GM12891 (cell line): ENCODE measurements around the gene MAML2.

Experiments
- DNase-seq: peaks from one replicate; pipeline ENCODE4 v3.0.0; 2011; ENCODE audit warnings: low spot score; ENCODE audit not compliant: insufficient read length
- FAIRE-seq: peaks from 2 replicates; lab custom pipeline; 2011; peaks lifted over from hg19 to GRCh38; lab: Jason Lieb, UNC
- PAX5 ChIP-seq: IDR thresholded peaks from 2 replicates; pipeline ENCODE4 v1.6.1; 2011; ENCODE audit warnings: low read length, moderate library complexity, mild to moderate bottlenecking; ENCODE audit not compliant: insufficient read depth, severe bottlenecking
- POLR2A ChIP-seq: IDR thresholded peaks from 2 replicates; pipeline ENCODE4 v1.6.1; 2011; ENCODE audit warnings: low read depth, low read length, control low read depth
- POLR2AphosphoS5 ChIP-seq: IDR thresholded peaks from 2 replicates; pipeline ENCODE4 v1.6.1; 2011; ENCODE audit warnings: low read depth, low read length, control low read depth
- POU2F2 ChIP-seq: IDR thresholded peaks from 2 replicates; pipeline ENCODE4 v1.6.1; 2011; ENCODE audit warnings: low read depth, mild to moderate bottlenecking, control low read depth, low read length, moderate library complexity
- SPI1 ChIP-seq: IDR thresholded peaks from 2 replicates; pipeline ENCODE4 v1.6.1; 2011; ENCODE audit warnings: low read depth, low read length, control low read depth
- TAF1 ChIP-seq: IDR thresholded peaks from 2 replicates; pipeline ENCODE4 v1.6.1; 2011; ENCODE audit warnings: low read depth, low read length, control low read depth

Gene MAML2

DNA sequence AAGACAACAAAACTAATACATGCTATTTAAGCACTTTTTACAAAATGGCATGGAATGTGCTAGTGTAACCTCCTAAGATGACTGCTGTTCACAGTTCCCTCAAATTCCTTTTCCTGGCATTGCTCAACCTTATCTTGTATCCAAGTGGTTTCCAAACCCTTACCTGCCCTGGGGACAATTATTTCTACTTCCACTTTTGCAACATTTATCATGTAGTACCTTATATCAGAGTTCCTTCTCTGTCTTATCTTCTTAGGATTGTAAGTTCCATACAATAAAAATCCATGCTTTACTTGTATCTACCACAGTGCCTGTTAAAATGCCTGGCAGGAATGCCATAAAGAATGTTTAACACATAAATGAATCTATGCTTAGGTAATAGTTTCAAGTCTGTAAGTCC lies 309.9 kb downstream of the MAML2 start:
- DNase-seq (no peak), FAIRE-seq (no peak)
- TF ChIP-seq PAX5 (no peak), POLR2AphosphoS5 (no peak), POLR2A (no peak), SPI1 (no peak), TAF1 (no peak), POU2F2 (no peak)

DNA sequence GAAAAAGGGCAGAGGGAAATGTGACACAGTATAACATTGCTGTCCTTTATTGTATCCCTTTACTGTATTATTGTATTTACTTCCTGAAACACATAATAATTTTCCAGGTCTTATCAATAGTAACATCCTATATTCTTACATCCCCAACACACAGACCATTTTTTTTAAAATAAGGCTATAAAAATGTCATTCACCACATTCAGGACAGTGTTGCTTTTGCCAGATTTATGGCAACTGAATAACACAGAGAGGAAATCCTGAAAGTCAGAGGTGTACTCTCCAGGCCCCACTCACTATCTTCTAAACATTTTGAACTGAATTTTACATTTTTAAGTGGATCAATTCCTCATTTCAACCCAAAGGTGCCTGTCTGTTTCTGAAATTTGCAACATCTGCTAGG lies 314.2 kb downstream of the MAML2 start:
- peak; percentile 46; the same call in 1 of the 2 replicates for TF ChIP-seq SPI1
- TF ChIP-seq PAX5 = no peak
- no peak for FAIRE-seq
- no peak for DNase-seq

DNA sequence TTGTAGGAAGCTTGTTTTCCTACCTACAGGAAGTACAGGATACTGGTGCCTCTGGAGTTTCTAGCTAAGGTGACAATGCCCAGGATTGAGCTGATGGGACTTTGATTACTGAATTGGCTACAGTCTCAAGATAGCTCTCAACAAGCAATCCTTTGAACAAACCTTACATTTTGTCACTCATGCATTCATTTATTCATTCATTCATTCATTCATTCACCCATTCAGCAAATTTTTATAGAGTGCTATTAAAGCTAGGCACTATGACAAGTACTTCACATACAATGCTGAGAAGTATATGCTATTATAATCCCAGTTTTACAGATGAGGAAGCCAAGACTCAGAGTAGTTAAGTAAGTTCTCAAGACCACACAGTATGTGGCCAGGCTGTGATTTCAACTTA lies 316.0 kb downstream of the MAML2 start:
- no peak for TF ChIP-seq POLR2A
- TF ChIP-seq SPI1 = no peak
- no peak for TF ChIP-seq POU2F2
- TF ChIP-seq PAX5 = no peak
- TF ChIP-seq TAF1 = no peak
- TF ChIP-seq POLR2AphosphoS5 = no peak
- DNase-seq (no peak), FAIRE-seq (no peak)

DNA sequence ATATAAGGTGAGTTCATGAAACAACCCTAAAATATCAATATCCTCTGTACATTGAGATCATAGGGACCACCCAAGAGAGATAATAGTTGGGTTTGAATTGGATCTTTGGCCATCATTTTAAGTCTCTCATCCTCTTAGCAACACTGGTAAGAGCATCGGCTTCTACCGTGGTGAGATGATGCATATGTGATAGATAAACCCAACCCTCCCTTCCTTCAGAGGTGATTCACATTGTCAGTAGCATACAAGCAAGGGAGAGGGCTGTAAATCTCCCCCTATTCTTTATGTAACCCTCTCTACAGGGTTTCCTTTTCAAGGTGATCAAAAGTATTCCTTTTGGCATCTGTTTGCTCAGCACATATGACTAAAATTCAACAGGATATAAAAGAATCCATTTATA lies 316.7 kb downstream of the MAML2 start:
- TF ChIP-seq POLR2A = no peak
- TF ChIP-seq TAF1 = no peak
- no peak for TF ChIP-seq POLR2AphosphoS5
- TF ChIP-seq PAX5 = no peak
- no peak for TF ChIP-seq POU2F2
- TF ChIP-seq SPI1 = no peak
- DNase-seq (no peak), FAIRE-seq (no peak)

DNA sequence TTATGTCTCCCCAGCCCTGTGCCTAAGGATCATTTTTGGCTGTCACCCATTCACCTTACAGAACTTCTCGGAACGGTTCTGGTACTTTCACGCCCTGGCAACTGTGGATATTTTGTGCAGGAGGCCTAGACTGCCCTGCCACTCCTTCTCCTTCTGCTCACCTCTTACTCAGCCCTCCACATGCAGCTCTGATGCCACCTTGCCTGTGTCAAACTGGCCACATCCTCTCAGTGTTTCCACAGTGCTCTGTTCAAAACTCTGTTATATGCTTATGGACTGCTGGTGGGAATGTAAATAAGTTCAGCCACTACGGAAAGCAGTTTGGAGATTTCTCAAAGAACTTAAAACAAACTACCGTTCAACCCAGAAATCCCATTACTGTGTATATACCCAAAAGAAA lies 318.3 kb downstream of the MAML2 start:
- DNase-seq = no peak
- TF ChIP-seq POU2F2 (no peak), POLR2AphosphoS5 (no peak), POLR2A (no peak), TAF1 (no peak), PAX5 (no peak), SPI1 (no peak)
- FAIRE-seq = no peak

DNA sequence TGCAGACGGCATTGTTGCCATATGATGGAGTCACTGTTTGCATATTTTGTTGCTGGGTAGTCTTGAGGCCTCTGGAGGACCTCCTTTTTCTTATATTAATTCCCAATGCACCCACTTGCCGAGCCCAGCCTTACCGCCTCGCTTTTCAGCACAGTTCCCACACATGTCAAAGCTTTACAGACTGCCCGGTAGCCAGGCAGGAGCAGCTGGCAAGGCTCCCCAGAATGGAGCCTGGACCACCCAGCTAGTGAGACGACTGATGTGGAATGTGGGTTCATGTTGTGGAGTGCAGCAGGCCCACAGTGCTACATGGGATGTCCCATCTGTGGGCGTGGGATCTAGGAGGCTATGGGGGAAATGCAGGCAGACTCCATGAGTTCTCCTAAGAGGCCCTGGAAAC lies 319.7 kb downstream of the MAML2 start:
- FAIRE-seq (no peak), DNase-seq (no peak)
- no peak for TF ChIP-seq POLR2AphosphoS5
- no peak for TF ChIP-seq POU2F2
- TF ChIP-seq TAF1 = no peak
- TF ChIP-seq PAX5 = no peak
- no peak for TF ChIP-seq POLR2A
- TF ChIP-seq SPI1 = no peak

DNA sequence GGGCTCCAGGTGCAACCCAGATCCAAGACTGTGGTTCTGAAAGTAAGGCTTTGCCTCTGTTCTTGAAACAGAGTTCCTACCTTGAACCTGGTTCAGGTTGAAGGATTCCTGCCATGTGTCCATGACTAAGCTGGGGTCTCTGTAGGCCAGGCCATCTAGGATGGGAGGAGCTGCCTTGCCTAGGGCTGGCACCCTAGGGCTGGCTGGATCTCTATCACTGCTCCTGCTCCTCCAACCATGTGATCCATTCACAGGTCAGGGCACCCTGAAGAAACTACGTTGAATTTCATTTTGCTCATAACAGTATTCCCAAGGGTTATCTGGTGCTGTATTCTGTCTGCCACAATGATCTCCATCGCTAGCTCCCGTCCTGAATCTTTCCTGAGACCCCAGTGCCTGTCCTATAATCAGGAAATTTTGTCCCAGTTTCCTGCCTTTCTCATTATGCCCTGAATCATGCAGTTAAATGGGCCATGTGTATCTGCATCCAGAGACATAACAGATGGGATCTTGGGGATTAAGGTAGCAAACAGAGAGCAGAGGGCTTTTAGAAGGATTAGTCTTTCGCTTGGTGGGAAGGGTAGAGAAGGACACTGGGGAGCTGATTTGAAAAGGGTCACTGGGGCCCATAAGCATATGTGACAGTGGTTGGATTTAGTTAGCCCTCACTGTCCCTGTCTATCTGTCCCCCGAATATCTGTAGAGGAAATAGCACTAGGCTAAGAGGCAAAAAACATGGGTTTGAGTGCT lies 320.9 kb downstream of the MAML2 start:
- FAIRE-seq = no peak
- TF ChIP-seq POU2F2 (no peak), PAX5 (no peak), SPI1 (no peak), POLR2AphosphoS5 (no peak), POLR2A (no peak), TAF1 (no peak)
- no peak for DNase-seq

DNA sequence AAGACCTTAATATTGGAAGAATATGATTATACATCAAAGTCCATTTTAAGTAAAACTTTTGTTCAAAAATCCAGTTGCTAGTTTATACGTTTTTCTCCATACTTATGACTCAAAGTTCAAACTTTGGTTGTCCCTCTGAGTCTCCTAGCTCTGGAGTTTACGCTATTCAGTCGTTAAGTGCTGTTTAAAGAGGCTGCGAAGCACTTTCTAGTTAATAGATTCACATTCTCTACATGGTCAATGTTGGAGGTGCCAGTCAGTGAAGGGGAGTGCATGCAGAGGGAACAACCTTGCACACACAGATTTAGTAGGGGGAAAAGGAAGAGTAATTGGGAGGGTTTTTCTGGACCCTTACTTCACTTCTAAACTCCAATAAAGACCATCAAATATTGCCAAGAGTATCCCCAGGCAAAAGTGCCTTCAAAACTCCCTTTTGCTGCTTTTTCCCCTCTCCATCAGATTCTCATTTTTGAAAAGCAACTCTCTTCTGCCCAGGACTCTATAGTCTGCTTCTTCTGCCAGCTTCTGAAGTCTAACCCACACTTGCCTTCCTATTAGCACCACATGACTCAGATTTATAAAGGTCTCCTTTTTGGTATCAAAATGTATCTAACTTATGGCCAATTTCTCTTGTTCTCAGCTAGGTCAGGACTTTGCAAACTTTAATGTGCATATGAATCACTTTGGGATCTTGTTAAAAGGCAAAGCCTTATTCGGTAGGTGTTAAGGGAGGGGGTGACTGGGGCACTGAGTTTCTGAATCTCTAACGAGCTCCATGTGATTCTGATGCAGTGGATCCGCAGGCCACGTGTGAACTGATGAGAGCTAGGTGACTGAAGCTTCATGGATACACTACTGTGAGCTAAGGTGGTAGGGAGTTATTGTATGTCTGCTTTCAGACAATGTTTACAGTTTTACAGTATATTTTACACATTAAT lies 322.9 kb downstream of the MAML2 start:
- no peak for TF ChIP-seq POU2F2
- no peak for TF ChIP-seq POLR2A
- TF ChIP-seq TAF1 = no peak
- TF ChIP-seq SPI1 = no peak
- no peak for TF ChIP-seq PAX5
- TF ChIP-seq POLR2AphosphoS5 = no peak
- no peak for DNase-seq

DNA sequence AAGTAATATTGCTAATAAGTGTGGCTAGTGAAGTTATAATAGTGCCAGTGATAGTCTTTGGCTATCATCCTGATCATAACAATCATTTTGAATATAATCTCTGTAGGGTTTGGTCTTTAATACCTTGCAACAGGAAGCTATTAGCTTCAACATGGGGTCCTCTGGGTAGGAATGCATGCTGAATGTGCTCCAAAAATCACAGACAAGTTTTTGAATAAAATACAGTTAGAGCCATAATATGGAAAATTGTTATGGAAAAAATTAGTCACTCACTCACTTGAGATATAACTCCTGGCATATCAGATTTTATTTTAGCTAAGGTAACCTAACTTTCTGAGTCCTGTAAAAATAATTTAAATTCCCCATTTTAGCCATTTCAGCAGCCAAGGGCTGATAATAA lies 323.7 kb downstream of the MAML2 start:
- TF ChIP-seq POLR2A (no peak), SPI1 (no peak), POLR2AphosphoS5 (no peak), PAX5 (no peak), TAF1 (no peak), POU2F2 (no peak)
- FAIRE-seq = no peak
- no peak for DNase-seq

More for the DNA sequence above, 322.9 kb downstream of the MAML2 start:
- FAIRE-seq = no peak

DNA sequence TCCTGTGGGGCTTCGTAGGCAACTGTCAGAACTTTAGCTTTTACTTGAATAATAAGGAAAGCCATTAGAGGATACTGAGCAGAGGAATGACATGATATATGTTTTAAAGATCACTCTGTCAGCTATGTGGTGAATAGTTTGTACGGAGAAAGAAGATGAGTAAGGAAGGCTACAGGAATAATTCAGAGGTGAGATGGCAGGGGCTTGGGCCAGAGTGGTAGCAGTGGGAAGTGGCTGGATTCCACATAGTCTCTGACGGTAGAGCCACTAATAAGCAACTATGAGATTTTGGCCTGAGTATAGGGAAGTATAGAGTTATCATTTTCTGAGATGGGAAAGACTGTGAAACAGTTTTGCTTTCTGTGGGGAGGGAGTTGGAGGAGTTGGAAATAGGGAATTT lies 325.1 kb downstream of the MAML2 start:
- DNase-seq = no peak
- no peak for FAIRE-seq
- TF ChIP-seq SPI1 (no peak), TAF1 (no peak), POLR2A (no peak), PAX5 (no peak), POLR2AphosphoS5 (no peak), POU2F2 (no peak)
